Measurements from ENCODE around the gene FGF18. TPM values are rescaled to one million over a fixed set of nuclear protein-coding genes. Genes with fewer than 3 reads are reported as not detected.

FGF18 gene
- total and polyA plus RNA-seq, 10 of the 15 experiments (the other 5 are each of a cell fraction or from before 2014, with no cell fraction given): 0.03 to 0.10 (median 0.06) TPM; not detected in 5

GRCh38 chr5:171387970-171388815 lies 31.3 kb upstream of the FGF18 start (continued):
- TF ChIP-seq ZNF592 (IDR thresholded peaks at IDR 0.05) (no peak), CHD1 (IDR thresholded peaks at IDR 0.05; ENCODE audit: low read depth, low read length) (no peak), E2F8 (IDR thresholded peaks at IDR 0.05; ENCODE audit: low read depth, partially characterized antibody) (no peak), ASH2L (IDR thresholded peaks at IDR 0.05; ENCODE audit: borderline replicate concordance, low read depth) (no peak), BCL3 (IDR thresholded peaks at IDR 0.05; ENCODE audit: borderline replicate concordance, insufficient read depth, low read depth, low read length, poor library complexity, severe bottlenecking) (peak; percentile 20), SUZ12 (IDR thresholded peaks at IDR 0.05; ENCODE audit: unreplicated experiment) (no peak), ZBTB33 (IDR thresholded peaks at IDR 0.05) (no peak), ZNF384 (IDR thresholded peaks at IDR 0.05; ENCODE audit: borderline replicate concordance, low read depth, low read length) (no peak), STAT1 (conservative IDR thresholded peaks at IDR 0.05) (no peak), NFXL1 (IDR thresholded peaks at IDR 0.05; ENCODE audit: borderline replicate concordance) (no peak), YBX1 (IDR thresholded peaks at IDR 0.05) (no peak), CBFB (IDR thresholded peaks at IDR 0.05; ENCODE audit: low read depth) (no peak), KLF5 (IDR thresholded peaks at IDR 0.05; ENCODE audit: partially characterized antibody) (peak; percentile 27)
- TF ChIP-seq, protein P1, sequence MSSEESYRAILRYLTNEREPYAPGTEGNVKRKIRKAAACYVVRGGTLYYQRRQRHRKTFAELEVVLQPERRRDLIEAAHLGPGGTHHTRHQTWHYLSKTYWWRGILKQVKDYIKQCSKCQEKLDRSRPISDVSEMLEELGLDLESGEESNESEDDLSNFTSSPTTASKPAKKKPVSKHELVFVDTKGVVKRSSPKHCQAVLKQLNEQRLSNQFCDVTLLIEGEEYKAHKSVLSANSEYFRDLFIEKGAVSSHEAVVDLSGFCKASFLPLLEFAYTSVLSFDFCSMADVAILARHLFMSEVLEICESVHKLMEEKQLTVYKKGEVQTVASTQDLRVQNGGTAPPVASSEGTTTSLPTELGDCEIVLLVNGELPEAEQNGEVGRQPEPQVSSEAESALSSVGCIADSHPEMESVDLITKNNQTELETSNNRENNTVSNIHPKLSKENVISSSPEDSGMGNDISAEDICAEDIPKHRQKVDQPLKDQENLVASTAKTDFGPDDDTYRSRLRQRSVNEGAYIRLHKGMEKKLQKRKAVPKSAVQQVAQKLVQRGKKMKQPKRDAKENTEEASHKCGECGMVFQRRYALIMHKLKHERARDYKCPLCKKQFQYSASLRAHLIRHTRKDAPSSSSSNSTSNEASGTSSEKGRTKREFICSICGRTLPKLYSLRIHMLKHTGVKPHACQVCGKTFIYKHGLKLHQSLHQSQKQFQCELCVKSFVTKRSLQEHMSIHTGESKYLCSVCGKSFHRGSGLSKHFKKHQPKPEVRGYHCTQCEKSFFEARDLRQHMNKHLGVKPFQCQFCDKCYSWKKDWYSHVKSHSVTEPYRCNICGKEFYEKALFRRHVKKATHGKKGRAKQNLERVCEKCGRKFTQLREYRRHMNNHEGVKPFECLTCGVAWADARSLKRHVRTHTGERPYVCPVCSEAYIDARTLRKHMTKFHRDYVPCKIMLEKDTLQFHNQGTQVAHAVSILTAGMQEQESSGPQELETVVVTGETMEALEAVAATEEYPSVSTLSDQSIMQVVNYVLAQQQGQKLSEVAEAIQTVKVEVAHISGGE (CRISPR knock-in tag; IDR thresholded peaks at IDR 0.05): no peak
